Activated naive CD4-positive, alpha-beta T cell treated with anti-CD3 and anti-CD28 coated beads, Interleukin-2, amount 50 U/mL, for 24 hours (primary cell): ENCODE measurements around the gene C1QL2.

Experiments used
- H3K27ac Mint-ChIP-seq: one replicate; pipeline ENCODE4 v1.8.0; 2021; ENCODE audit warnings: mild to moderate bottlenecking, mixed read lengths
- H3K27me3 Mint-ChIP-seq: one replicate; pipeline ENCODE4 v1.8.0; 2021; ENCODE audit warnings: mixed read lengths
- H3K36me3 Mint-ChIP-seq: one replicate; pipeline ENCODE4 v1.8.0; 2021; ENCODE audit warnings: mixed read lengths
- H3K4me1 Mint-ChIP-seq: one replicate; pipeline ENCODE4 v1.8.0; 2021; ENCODE audit warnings: mixed read lengths
- H3K4me3 Mint-ChIP-seq: one replicate; pipeline ENCODE4 v1.8.0; 2021; ENCODE audit warnings: mild to moderate bottlenecking, mixed read lengths
- H3K9me3 Mint-ChIP-seq: one replicate; pipeline ENCODE4 v1.8.0; 2021; ENCODE audit warnings: mixed read lengths

The C1QL2 gene

GRCh38 chr2:119134775-119135174 is 23.8 kb downstream of the C1QL2 start:
- Mint-ChIP-seq H3K36me3 (no peaks in the 10 kb centered on the region), H3K27ac (no peak overlapping the region), H3K27me3 (peaks cover 5% of the 10 kb centered on the region), H3K4me3 (no peak overlapping the region), H3K4me1 (no peaks in the 10 kb centered on the region), H3K9me3 (no peaks in the 10 kb centered on the region)

- no peak overlapping the region for H3K4me3 Mint-ChIP-seq
- no peak overlapping the region for H3K27ac Mint-ChIP-seq
- no peaks in the 10 kb centered on the region for H3K4me1 Mint-ChIP-seq
- no peaks in the 10 kb centered on the region for H3K36me3 Mint-ChIP-seq
- H3K9me3 Mint-ChIP-seq = no peaks in the 10 kb centered on the region
- H3K27me3 Mint-ChIP-seq = peaks cover 11% of the 10 kb centered on the region
Observed at GRCh38 chr2:119126650-119127049, 31.9 kb downstream of the C1QL2 start.

GRCh38 chr2:119123389-119123788 is 35.2 kb downstream of the C1QL2 start:
- H3K27me3 Mint-ChIP-seq = peaks cover 8% of the 10 kb centered on the region
- H3K4me1 Mint-ChIP-seq = no peaks in the 10 kb centered on the region
- no peaks in the 10 kb centered on the region for H3K36me3 Mint-ChIP-seq
- H3K27ac Mint-ChIP-seq = no peak overlapping the region
- no peak overlapping the region for H3K4me3 Mint-ChIP-seq
- H3K9me3 Mint-ChIP-seq = no peaks in the 10 kb centered on the region

GRCh38 chr2:119122663-119123062 is 35.9 kb downstream of the C1QL2 start:
- H3K4me1 Mint-ChIP-seq = no peaks in the 10 kb centered on the region
- no peak overlapping the region for H3K27ac Mint-ChIP-seq
- no peaks in the 10 kb centered on the region for H3K36me3 Mint-ChIP-seq
- H3K4me3 Mint-ChIP-seq = no peak overlapping the region
- H3K27me3 Mint-ChIP-seq = peaks cover 8% of the 10 kb centered on the region
- no peaks in the 10 kb centered on the region for H3K9me3 Mint-ChIP-seq

- H3K27me3 Mint-ChIP-seq = peaks cover 5% of the 10 kb centered on the region
- H3K9me3 Mint-ChIP-seq = no peaks in the 10 kb centered on the region
- H3K27ac Mint-ChIP-seq = no peak overlapping the region
- H3K4me1 Mint-ChIP-seq = no peaks in the 10 kb centered on the region
- no peaks in the 10 kb centered on the region for H3K36me3 Mint-ChIP-seq
- H3K4me3 Mint-ChIP-seq = no peak overlapping the region
Observed at GRCh38 chr2:119119999-119120756, 38.4 kb downstream of the C1QL2 start.

GRCh38 chr2:119119076-119119785 is 39.3 kb downstream of the C1QL2 start:
- Mint-ChIP-seq H3K4me3 (no peak overlapping the region), H3K9me3 (no peaks in the 10 kb centered on the region), H3K27ac (no peak overlapping the region), H3K36me3 (no peaks in the 10 kb centered on the region), H3K27me3 (peaks cover 5% of the 10 kb centered on the region), H3K4me1 (no peaks in the 10 kb centered on the region)

GRCh38 chr2:119117891-119118882 is 40.4 kb downstream of the C1QL2 start:
- no peaks in the 10 kb centered on the region for H3K4me1 Mint-ChIP-seq
- H3K27me3 Mint-ChIP-seq = peaks cover 8% of the 10 kb centered on the region
- no peak overlapping the region for H3K4me3 Mint-ChIP-seq
- peak overlapping the region; percentile 24 for H3K27ac Mint-ChIP-seq
- no peaks in the 10 kb centered on the region for H3K9me3 Mint-ChIP-seq
- no peaks in the 10 kb centered on the region for H3K36me3 Mint-ChIP-seq

- Mint-ChIP-seq H3K4me3 (no peak overlapping the region), H3K9me3 (no peaks in the 10 kb centered on the region), H3K36me3 (no peaks in the 10 kb centered on the region), H3K4me1 (no peaks in the 10 kb centered on the region), H3K27ac (no peak overlapping the region), H3K27me3 (peaks cover 4% of the 10 kb centered on the region)
Observed at GRCh38 chr2:119117408-119117807, 41.1 kb downstream of the C1QL2 start.

- H3K4me1 Mint-ChIP-seq = no peaks in the 10 kb centered on the region
- peaks cover 4% of the 10 kb centered on the region for H3K27me3 Mint-ChIP-seq
- H3K36me3 Mint-ChIP-seq = no peaks in the 10 kb centered on the region
- no peak overlapping the region for H3K4me3 Mint-ChIP-seq
- no peak overlapping the region for H3K27ac Mint-ChIP-seq
- H3K9me3 Mint-ChIP-seq = no peaks in the 10 kb centered on the region
Observed at GRCh38 chr2:119116411-119117295, 41.9 kb downstream of the C1QL2 start.

GRCh38 chr2:119114266-119114665 is 44.3 kb downstream of the C1QL2 start:
- no peak overlapping the region for H3K27ac Mint-ChIP-seq

GRCh38 chr2:119113489-119113770 is 45.1 kb downstream of the C1QL2 start:
- Mint-ChIP-seq H3K4me3 (no peak overlapping the region), H3K27me3 (peaks cover 4% of the 10 kb centered on the region), H3K4me1 (no peaks in the 10 kb centered on the region), H3K36me3 (no peaks in the 10 kb centered on the region), H3K9me3 (peaks cover 11% of the 10 kb centered on the region), H3K27ac (no peak overlapping the region)

More at GRCh38 chr2:119114266-119114665, 44.3 kb downstream of the C1QL2 start:
- Mint-ChIP-seq H3K4me3 (no peak overlapping the region), H3K4me1 (no peaks in the 10 kb centered on the region), H3K27me3 (peaks cover 3% of the 10 kb centered on the region), H3K36me3 (no peaks in the 10 kb centered on the region), H3K9me3 (peaks cover 11% of the 10 kb centered on the region)

- no peaks in the 10 kb centered on the region for H3K4me1 Mint-ChIP-seq
- H3K27me3 Mint-ChIP-seq = peaks cover 4% of the 10 kb centered on the region
- no peak overlapping the region for H3K27ac Mint-ChIP-seq
- no peak overlapping the region for H3K4me3 Mint-ChIP-seq
- H3K9me3 Mint-ChIP-seq = peaks cover 11% of the 10 kb centered on the region
- no peaks in the 10 kb centered on the region for H3K36me3 Mint-ChIP-seq
Observed at GRCh38 chr2:119112770-119113488, 45.6 kb downstream of the C1QL2 start.

- Mint-ChIP-seq H3K27ac (no peak overlapping the region), H3K36me3 (no peaks in the 10 kb centered on the region), H3K27me3 (peaks cover 4% of the 10 kb centered on the region), H3K4me3 (no peak overlapping the region), H3K9me3 (peaks cover 11% of the 10 kb centered on the region), H3K4me1 (no peaks in the 10 kb centered on the region)
Observed at GRCh38 chr2:119112230-119112629, 46.3 kb downstream of the C1QL2 start.

- Mint-ChIP-seq H3K9me3 (peaks cover 18% of the 10 kb centered on the region), H3K27ac (no peak overlapping the region), H3K36me3 (no peaks in the 10 kb centered on the region)
Observed at GRCh38 chr2:119111115-119111975, 47.2 kb downstream of the C1QL2 start.

More at GRCh38 chr2:119111115-119111975, 47.2 kb downstream of the C1QL2 start:
- no peaks in the 10 kb centered on the region for H3K4me1 Mint-ChIP-seq
- no peak overlapping the region for H3K4me3 Mint-ChIP-seq
- peaks cover 4% of the 10 kb centered on the region for H3K27me3 Mint-ChIP-seq
